CD14-positive monocyte (primary cell): ENCODE measurements around the gene ZNF687. TPM values are rescaled to one million over a fixed set of nuclear protein-coding genes. Genes with fewer than 3 reads are reported as not detected.
A peak's percentile ranks its signal among the peaks of the same experiment; 100 is the strongest.

Experiments
- DNase-seq, 3 donors: peaks; one replicate each; pipeline ENCODE4 v3.0.0-alpha.2; 2011 to 2022
- H2AFZ ChIP-seq: 2 replicates; pipeline ENCODE4 v1.6.0; 2012; ENCODE audit warnings: mild to moderate bottlenecking, low read depth, low read length, inconsistent platforms; ENCODE audit not compliant: insufficient read depth, poor library complexity, severe bottlenecking
- H3K27ac ChIP-seq, 2 donors: 1 replicate in 1 of 2; 2 replicates in 1 of 2; pipeline ENCODE4 v1.5.1; 2012 to 2013; ENCODE audit warnings: low read length in 2 of 2, control low read depth in 1 of 2, inconsistent platforms in 1 of 2, low read depth in 1 of 2, mild to moderate bottlenecking in 1 of 2
- H3K27me3 ChIP-seq, 2 donors: one replicate each; pipeline versions ENCODE4 v1.6.0 to v1.6.1; 2011 to 2013; ENCODE audit warnings: low read length in 2 of 2; ENCODE audit not compliant: control insufficient read depth in 2 of 2, insufficient read depth in 2 of 2
- H3K36me3 ChIP-seq, 2 donors: replicated peaks in 1 of 2; 1 replicate in 1 of 2; 2 replicates in 1 of 2; pipeline versions ENCODE4 v1.5.1 to v1.6.1; 2012 to 2013; ENCODE audit warnings: low read length in 2 of 2, control low read depth in 1 of 2, inconsistent platforms in 1 of 2, mild to moderate bottlenecking in 1 of 2; ENCODE audit not compliant: insufficient read depth in 2 of 2, control insufficient read depth in 1 of 2
- H3K4me1 ChIP-seq, 2 donors: 1 replicate in 1 of 2; 2 replicates in 1 of 2; pipeline versions ENCODE4 v1.5.1 to v1.6.1; 2012 to 2013; ENCODE audit warnings: low read length in 2 of 2, control low read depth in 1 of 2, inconsistent platforms in 1 of 2, mild to moderate bottlenecking in 1 of 2, moderate library complexity in 1 of 2; ENCODE audit not compliant: insufficient read depth in 2 of 2, control insufficient read depth in 1 of 2
- H3K4me2 ChIP-seq: replicated peaks from 2 replicates; pipeline ENCODE3; 2012; ENCODE audit warnings: low read length, moderate library complexity, mild to moderate bottlenecking; ENCODE audit not compliant: poor library complexity, severe bottlenecking; ENCODE audit errors: extremely low read depth
- H3K4me3 ChIP-seq, 3 experiments: fragments of 200-600 bp in 1 of 3; sonication (generic) in 1 of 3; replicated peaks in 1 of 3; 1 replicate in 2 of 3; 2 replicates in 1 of 3; pipeline ENCODE4 v1.5.1; 2011 to 2013; ENCODE audit warnings: low read length in 3 of 3, mild to moderate bottlenecking in 3 of 3, control low read depth in 2 of 3, low read depth in 2 of 3, inconsistent platforms in 1 of 3, moderate library complexity in 1 of 3
- H3K79me2 ChIP-seq: 2 replicates; pipeline ENCODE4 v1.6.0; 2012; ENCODE audit warnings: mild to moderate bottlenecking, control low read depth, inconsistent platforms, low read length, moderate library complexity; ENCODE audit not compliant: insufficient read depth
- H3K9ac ChIP-seq: 2 replicates; pipeline ENCODE4 v1.6.0; 2017; ENCODE audit warnings: low read length, mild to moderate bottlenecking; ENCODE audit not compliant: insufficient read depth, poor library complexity, severe bottlenecking
- H3K9me3 ChIP-seq, 2 donors: replicated peaks in 1 of 2; 1 replicate in 1 of 2; 2 replicates in 1 of 2; pipeline versions ENCODE4 v1.5.1 to v1.6.1; 2012 to 2013; ENCODE audit warnings: low read length in 2 of 2, control low read depth in 1 of 2; ENCODE audit not compliant: control insufficient read depth in 1 of 2, insufficient read depth in 1 of 2
- H4K20me1 ChIP-seq: 2 replicates; pipeline ENCODE4 v1.6.0; 2012; ENCODE audit warnings: mild to moderate bottlenecking, low read length, control low read depth, moderate library complexity; ENCODE audit not compliant: insufficient read depth
- H3K27ac Mint-ChIP-seq, 7 donors: one replicate each; pipeline ENCODE4 v1.8.0; 2020; ENCODE audit warnings: mild to moderate bottlenecking in 7 of 7, mixed read lengths in 7 of 7, moderate library complexity in 6 of 7, inconsistent platforms in 2 of 7
- H3K27me3 Mint-ChIP-seq, 3 donors: one replicate each; pipeline ENCODE4 v1.8.0; 2021 to 2022; ENCODE audit warnings: low read depth in 3 of 3, mild to moderate bottlenecking in 3 of 3, mixed read lengths in 3 of 3, moderate library complexity in 3 of 3, inconsistent platforms in 1 of 3
- H3K36me3 Mint-ChIP-seq, 2 donors: one replicate each; pipeline ENCODE4 v1.8.0; 2020; ENCODE audit warnings: mixed read lengths in 2 of 2, inconsistent platforms in 1 of 2, mild to moderate bottlenecking in 1 of 2
- H3K4me1 Mint-ChIP-seq: one replicate; pipeline ENCODE4 v1.8.0; 2020; ENCODE audit warnings: mild to moderate bottlenecking, mixed read lengths
- H3K4me3 Mint-ChIP-seq, 2 donors: one replicate each; pipeline ENCODE4 v1.8.0; 2020; ENCODE audit warnings: mild to moderate bottlenecking in 2 of 2, mixed read lengths in 2 of 2, moderate library complexity in 1 of 2
- H3K9me3 Mint-ChIP-seq, 7 donors: one replicate each; pipeline ENCODE4 v1.8.0; 2020 to 2022; ENCODE audit warnings: mixed read lengths in 7 of 7, mild to moderate bottlenecking in 6 of 7, moderate library complexity in 6 of 7, inconsistent platforms in 2 of 7
- WGBS: methylation state at CpG from one replicate; pipeline ENCODE4 v1.1.5; 2013; ENCODE audit warnings: missing lambda C conversion rate; ENCODE audit not compliant: insufficient coverage; 5-methylcytosine and 5-hydroxymethylcytosine counted together
- intact Hi-C, 2 donors: fragments of 100-400 bp; cut with micrococcal nuclease; formaldehyde crosslinking; loops; one replicate each; pipeline versions ENCODE4 v1.15.0 to v1.15.1; 2023
- polyA plus RNA-seq, 3 donors: library from polyadenylated mRNA; depleted of rRNA in 1 of 3; unstranded in 2 of 3; stranded (reverse) in 1 of 3; fragments of 300-500 nt in 2 of 3; fragments of >200 nt in 1 of 3; fragmentation: Illumina TruSeq in 2 of 3; gene quantifications; 1 replicate in 2 of 3; 2 replicates in 1 of 3; pipeline ENCODE4 v1.2.3, GENCODE V29; 2012 to 2021
- TF ChIP-seq, protein P1 (sequence below): fragments of 200-600 bp; IDR thresholded peaks from one replicate; pipeline ENCODE4 v1.8.0; 2022; ENCODE audit warnings: antibody characterized with exemption, mild to moderate bottlenecking

The ZNF687 gene
- polyA plus RNA-seq, 3 donors = 1.3 to 26.5 (median 1.8) TPM

DNA sequence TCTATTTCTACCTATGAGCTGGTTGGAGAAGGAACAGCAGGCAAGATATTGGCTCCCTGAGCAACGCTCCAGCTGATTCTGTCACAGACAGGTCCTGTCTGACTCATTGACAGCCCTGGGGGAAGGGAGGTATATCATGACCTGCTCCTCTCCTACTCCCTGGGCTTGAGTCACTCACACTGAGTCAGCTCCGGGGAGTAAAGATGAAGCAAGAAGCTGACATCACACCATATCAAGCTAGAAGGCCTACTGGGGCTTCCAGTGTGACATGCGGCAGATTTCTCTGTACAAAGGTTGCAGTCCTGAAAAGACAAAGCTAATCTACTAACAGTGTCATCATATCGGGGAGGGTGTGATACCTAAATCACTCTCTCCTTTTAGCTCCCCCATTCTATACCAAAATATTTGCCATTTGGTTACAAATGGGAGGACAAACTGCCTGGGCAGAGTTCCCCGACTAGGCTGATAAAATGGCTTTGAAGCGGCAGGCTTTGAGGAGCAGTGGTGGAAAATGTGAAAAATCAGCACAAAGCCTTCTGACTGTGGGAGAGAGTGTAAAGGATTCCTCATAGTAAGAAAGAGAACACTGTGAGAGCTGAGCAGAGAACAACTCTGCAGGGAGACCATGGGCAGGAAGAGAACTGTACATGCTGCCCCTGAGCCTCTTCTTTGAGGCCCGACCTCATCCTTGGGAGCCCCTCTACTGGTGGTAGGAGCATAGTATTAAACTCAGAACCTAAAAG, 29.7 kb downstream of the ZNF687 start:
- peaks cover 73% of the 10 kb centered on the region for H3K79me2 ChIP-seq
- peaks cover 0 to 5% (median 0%) of the 10 kb centered on the region in 7 donors for H3K9me3 Mint-ChIP-seq
- H3K27me3 ChIP-seq = no peaks in the 10 kb centered on the region
- H3K36me3 Mint-ChIP-seq = peaks cover 90 to 96% of the 10 kb centered on the region in 2 donors
- peak overlapping the region in 1 of 2 donors; percentile 35 for H3K4me3 Mint-ChIP-seq
- WGBS = 79% methylated on average over 4 of the region's 7 CpGs
- H3K4me2 ChIP-seq = no peak overlapping the region
- H3K27ac ChIP-seq = peak overlapping the region; percentile 77 to 93
- TF ChIP-seq, protein P1, sequence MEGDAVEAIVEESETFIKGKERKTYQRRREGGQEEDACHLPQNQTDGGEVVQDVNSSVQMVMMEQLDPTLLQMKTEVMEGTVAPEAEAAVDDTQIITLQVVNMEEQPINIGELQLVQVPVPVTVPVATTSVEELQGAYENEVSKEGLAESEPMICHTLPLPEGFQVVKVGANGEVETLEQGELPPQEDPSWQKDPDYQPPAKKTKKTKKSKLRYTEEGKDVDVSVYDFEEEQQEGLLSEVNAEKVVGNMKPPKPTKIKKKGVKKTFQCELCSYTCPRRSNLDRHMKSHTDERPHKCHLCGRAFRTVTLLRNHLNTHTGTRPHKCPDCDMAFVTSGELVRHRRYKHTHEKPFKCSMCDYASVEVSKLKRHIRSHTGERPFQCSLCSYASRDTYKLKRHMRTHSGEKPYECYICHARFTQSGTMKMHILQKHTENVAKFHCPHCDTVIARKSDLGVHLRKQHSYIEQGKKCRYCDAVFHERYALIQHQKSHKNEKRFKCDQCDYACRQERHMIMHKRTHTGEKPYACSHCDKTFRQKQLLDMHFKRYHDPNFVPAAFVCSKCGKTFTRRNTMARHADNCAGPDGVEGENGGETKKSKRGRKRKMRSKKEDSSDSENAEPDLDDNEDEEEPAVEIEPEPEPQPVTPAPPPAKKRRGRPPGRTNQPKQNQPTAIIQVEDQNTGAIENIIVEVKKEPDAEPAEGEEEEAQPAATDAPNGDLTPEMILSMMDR = no peak
- H3K4me3 ChIP-seq = peak overlapping the region in 1 of 3 experiments; percentile 21
- H3K9ac ChIP-seq = peak overlapping the region; percentile 58
- H3K9me3 ChIP-seq = no peaks in the 10 kb centered on the region
- intact Hi-C loops = loop anchor here in 1 of 2 donors (2.0 kb wide), 1 partner anchor 15 kb away; the partner anchor contains the start of gene PI4KB
- H3K27ac Mint-ChIP-seq = peak overlapping the region; percentile 88 to 99 (median 97)
- peaks cover 97 to 98% of the 10 kb centered on the region in 2 donors for H3K36me3 ChIP-seq
- peaks cover 0 to 2% (median 0%) of the 10 kb centered on the region in 3 donors for H3K27me3 Mint-ChIP-seq
- H3K4me1 Mint-ChIP-seq = peaks cover 24% of the 10 kb centered on the region
- peaks cover 18% of the 10 kb centered on the region in 2 donors for H3K4me1 ChIP-seq
- H2AFZ ChIP-seq = peak overlapping the region; percentile 30
- peaks cover 84% of the 10 kb centered on the region for H4K20me1 ChIP-seq
- DNase-seq = peak; percentile 94 to 99 (median 96)

DNA sequence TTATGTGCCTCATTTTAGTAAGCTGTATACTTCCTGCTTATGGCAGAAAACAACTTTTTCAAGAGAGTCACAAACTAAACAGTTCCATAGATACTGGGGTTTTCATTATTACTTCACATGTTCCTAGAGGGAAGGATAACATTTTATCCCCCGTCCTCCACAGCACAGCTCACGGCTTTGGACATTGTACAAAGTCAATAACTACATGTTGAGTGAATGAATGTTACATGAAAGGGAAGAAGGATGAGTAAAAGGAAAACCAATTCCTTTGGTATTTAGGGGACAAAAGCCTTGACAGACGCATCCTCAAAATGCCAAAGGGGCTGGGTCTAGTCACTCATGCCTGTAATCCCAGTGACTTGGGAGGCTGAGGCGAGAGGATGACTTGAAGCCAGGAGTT, 30.3 kb downstream of the ZNF687 start:
- no peak overlapping the region for H3K4me2 ChIP-seq
- Mint-ChIP-seq H3K27me3 (peaks cover 0 to 2% (median 0%) of the 10 kb centered on the region in 3 donors), H3K4me1 (peaks cover 24% of the 10 kb centered on the region), H3K36me3 (peaks cover 86 to 94% of the 10 kb centered on the region in 2 donors), H3K4me3 (no peak overlapping the region), H3K27ac (peak overlapping the region; percentile 88 to 99 (median 96)), H3K9me3 (peaks cover 0 to 5% (median 0%) of the 10 kb centered on the region in 7 donors)
- no peaks in the 10 kb centered on the region for H3K9me3 ChIP-seq
- WGBS = 100% methylated on average over 1 of the region's 4 CpGs
- peaks cover 79% of the 10 kb centered on the region for H3K79me2 ChIP-seq
- no peak overlapping the region for H2AFZ ChIP-seq
- no peak overlapping the region for H3K4me3 ChIP-seq
- intact Hi-C loops = no loop called here
- H3K27me3 ChIP-seq = no peaks in the 10 kb centered on the region
- DNase-seq = peak in 1 of 3 donors; percentile 40
- peak overlapping the region; percentile 77 to 93 for H3K27ac ChIP-seq
- H4K20me1 ChIP-seq = peaks cover 90% of the 10 kb centered on the region
- H3K9ac ChIP-seq = peak overlapping the region; percentile 58
- TF ChIP-seq, protein P1 = no peak
- peaks cover 95 to 97% of the 10 kb centered on the region in 2 donors for H3K36me3 ChIP-seq
- peaks cover 18% of the 10 kb centered on the region in 2 donors for H3K4me1 ChIP-seq
